Measurements from ENCODE around the gene EDEM1.

DNA sequence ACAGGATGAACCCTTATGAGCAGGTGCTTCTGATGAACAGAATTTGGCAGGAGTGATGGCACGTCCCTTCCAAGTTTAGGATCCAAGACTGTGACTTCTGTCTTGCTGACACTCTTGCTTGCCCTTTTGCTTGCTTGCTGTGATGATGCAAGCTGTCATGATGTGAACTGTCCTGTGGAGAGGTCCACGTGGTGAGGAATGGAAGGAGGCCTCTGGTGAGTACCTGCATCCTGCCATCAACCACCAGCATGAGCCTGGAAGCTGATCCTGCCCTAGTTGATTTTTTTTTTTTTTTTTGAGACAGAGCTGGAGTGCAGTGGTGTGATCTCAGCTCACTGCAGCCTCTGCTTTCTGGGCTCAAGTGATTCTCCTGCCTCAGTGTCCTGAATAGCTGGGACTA lies 45.5 kb downstream of the EDEM1 start:
- TF ChIP-seq, protein P1, sequence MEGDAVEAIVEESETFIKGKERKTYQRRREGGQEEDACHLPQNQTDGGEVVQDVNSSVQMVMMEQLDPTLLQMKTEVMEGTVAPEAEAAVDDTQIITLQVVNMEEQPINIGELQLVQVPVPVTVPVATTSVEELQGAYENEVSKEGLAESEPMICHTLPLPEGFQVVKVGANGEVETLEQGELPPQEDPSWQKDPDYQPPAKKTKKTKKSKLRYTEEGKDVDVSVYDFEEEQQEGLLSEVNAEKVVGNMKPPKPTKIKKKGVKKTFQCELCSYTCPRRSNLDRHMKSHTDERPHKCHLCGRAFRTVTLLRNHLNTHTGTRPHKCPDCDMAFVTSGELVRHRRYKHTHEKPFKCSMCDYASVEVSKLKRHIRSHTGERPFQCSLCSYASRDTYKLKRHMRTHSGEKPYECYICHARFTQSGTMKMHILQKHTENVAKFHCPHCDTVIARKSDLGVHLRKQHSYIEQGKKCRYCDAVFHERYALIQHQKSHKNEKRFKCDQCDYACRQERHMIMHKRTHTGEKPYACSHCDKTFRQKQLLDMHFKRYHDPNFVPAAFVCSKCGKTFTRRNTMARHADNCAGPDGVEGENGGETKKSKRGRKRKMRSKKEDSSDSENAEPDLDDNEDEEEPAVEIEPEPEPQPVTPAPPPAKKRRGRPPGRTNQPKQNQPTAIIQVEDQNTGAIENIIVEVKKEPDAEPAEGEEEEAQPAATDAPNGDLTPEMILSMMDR (IDR thresholded peaks at IDR 0.05; ENCODE audit: borderline replicate concordance, extremely low read depth, low read length, poor library complexity, severe bottlenecking) = no peak
- TF ChIP-seq EZH2 (IDR thresholded peaks at IDR 0.05; ENCODE audit: borderline replicate concordance, low read depth, low read length, severe bottlenecking) = no peak
